Effector memory CD4-positive, alpha-beta T cell (primary cell): ENCODE measurements around the gene CUX1.

Source experiments
- DNase-seq, 3 donors: peaks; one replicate each; pipeline ENCODE4 v3.0.0-alpha.2; 2020
- H3K27ac ChIP-seq: 2 replicates; pipeline ENCODE4 v1.7.0; 2013; ENCODE audit warnings: mild to moderate bottlenecking, low read length, moderate library complexity; ENCODE audit not compliant: insufficient read depth, poor library complexity, severe bottlenecking
- H3K27me3 ChIP-seq: replicated peaks from 2 replicates; pipeline ENCODE4 v1.7.0; 2013; ENCODE audit warnings: mild to moderate bottlenecking, low read length; ENCODE audit not compliant: insufficient read depth, control insufficient read depth, poor library complexity, severe bottlenecking
- H3K36me3 ChIP-seq: 2 replicates; pipeline ENCODE4 v1.7.0; 2013; ENCODE audit warnings: mild to moderate bottlenecking, low read length, moderate library complexity; ENCODE audit not compliant: control insufficient read depth, insufficient read depth
- H3K4me1 ChIP-seq: 2 replicates; pipeline ENCODE4 v1.7.0; 2013; ENCODE audit warnings: low read length, mild to moderate bottlenecking; ENCODE audit not compliant: control insufficient read depth, insufficient read depth, poor library complexity, severe bottlenecking
- H3K4me3 ChIP-seq: 2 replicates; pipeline ENCODE4 v1.7.0; 2013; ENCODE audit warnings: low read length, low read depth, mild to moderate bottlenecking; ENCODE audit not compliant: insufficient read depth, poor library complexity, severe bottlenecking
- H3K9me3 ChIP-seq: 2 replicates; pipeline ENCODE4 v1.7.0; 2013; ENCODE audit warnings: mild to moderate bottlenecking, low read length, moderate library complexity; ENCODE audit not compliant: control insufficient read depth

CUX1 gene

DNA sequence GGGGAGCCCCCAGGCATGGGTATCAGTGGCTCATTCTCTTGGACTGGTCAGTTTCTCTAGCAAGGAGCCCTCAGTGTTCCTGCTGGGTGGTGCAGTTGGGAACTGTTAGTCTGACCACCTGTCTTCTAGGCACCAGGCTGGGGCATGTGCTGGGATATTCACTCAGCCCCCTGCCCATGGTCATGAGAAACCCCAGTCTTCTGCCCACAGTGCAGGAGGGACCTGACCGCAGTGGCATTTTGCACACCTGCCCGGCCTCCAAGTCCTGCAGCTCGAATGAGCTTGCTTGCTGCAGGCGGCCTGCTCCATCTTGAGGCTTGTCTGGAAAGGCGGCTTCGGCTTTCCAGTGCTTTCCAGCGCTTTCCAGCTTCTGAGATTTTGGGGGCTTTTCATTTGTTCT, 36.3 kb downstream of the CUX1 start:
- no peak overlapping the region for H3K27ac ChIP-seq
- no peak for DNase-seq
- no peaks in the 10 kb centered on the region for H3K36me3 ChIP-seq
- H3K27me3 ChIP-seq, result no peaks in the 10 kb centered on the region
- H3K9me3 ChIP-seq, result no peaks in the 10 kb centered on the region
- H3K4me1 ChIP-seq, result no peaks in the 10 kb centered on the region
- H3K4me3 ChIP-seq, result no peak overlapping the region

DNA sequence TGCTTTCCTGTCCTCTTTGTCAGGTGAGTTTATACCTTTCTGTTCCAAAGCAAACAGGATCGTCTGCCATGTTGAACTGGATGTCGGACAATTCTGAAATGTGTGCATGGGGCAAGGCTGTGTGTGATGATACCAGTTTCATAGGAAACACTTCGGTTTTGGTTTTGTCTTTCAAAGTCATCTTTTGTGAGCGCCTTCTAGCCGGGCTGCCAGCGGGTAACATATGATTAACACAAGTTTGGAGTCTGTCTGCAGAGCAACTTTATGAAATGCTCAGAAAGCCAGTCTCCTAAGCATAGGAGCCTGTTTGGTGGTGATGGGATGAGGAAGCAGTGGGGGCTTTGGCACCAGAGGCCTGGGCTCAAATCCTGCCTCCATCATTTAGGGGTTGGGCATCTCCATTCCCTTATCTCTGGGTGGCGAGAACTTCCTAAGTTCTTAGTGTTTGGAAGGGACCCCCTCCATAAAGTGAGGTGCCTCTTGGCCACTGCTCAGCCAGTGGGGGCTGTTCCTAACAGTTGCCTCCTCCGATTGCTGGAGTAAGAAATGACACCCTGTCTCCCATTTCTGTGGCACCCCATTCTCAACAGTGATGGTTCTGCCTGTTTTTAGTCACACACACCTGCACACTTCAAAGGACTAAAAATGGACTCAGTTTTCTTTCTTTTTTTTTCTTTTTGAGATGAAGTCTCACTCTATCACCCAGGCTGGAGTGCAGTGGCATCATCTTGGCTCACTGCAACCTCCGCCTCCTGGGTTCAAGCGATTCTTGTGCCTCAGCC, 36.8 kb downstream of the CUX1 start:
- no peaks in the 10 kb centered on the region for H3K36me3 ChIP-seq

DNA sequence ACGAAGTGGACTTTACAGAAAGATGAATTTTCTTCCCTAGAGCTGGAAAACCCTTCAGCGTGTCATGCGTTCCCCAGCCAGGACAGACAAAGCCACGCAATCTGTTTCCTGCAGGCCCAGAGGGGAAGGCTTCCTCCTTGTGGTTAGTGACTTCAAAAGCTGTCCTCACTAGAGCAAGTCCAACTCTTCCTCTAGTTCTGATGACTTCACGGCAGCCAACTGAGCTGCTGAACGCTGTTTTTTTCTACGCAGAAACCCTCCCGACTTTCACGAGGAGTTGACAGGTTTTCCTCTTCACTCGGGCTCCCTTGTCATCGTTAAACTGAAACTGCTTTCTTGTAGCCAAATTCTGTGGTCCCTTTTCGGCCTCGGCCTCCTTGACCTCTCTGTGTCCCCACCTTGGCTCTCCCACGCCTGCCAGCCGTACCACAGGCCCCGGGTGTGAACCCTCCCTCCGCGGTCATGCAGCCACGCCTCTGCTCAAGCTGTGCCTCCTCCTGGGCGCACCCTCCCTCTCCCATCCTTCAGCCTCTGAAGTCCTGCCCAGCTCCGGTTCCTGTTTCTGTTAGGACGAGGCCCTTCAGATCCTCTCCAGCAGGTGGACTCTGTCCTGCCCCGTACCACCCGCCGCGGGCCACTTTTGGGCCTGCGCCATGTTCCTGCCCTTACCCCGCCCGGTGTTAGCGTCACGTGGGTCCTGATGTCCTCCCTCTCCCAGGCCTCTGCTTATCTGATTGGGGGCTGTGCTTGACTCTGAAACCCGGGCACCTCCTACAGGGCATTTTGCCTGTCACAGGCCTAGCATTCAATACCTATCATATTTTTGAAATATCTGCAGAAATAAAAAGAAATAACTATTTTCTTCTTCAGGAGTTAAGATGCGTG, 39.3 kb downstream of the CUX1 start:
- H3K4me3 ChIP-seq, result peak overlapping the region; percentile 66
- no peaks in the 10 kb centered on the region for H3K4me1 ChIP-seq
- H3K27ac ChIP-seq, result peak overlapping the region; percentile 64
- no peaks in the 10 kb centered on the region for H3K9me3 ChIP-seq
- H3K36me3 ChIP-seq, result no peaks in the 10 kb centered on the region
- DNase-seq, result peak; percentile 69 to 82 (median 72)
- no peaks in the 10 kb centered on the region for H3K27me3 ChIP-seq

More for the DNA sequence above, 36.8 kb downstream of the CUX1 start:
- Histone ChIP-seq H3K4me3 (no peak overlapping the region), H3K4me1 (no peaks in the 10 kb centered on the region), H3K27me3 (no peaks in the 10 kb centered on the region), H3K9me3 (no peaks in the 10 kb centered on the region), H3K27ac (no peak overlapping the region)
- no peak for DNase-seq

DNA sequence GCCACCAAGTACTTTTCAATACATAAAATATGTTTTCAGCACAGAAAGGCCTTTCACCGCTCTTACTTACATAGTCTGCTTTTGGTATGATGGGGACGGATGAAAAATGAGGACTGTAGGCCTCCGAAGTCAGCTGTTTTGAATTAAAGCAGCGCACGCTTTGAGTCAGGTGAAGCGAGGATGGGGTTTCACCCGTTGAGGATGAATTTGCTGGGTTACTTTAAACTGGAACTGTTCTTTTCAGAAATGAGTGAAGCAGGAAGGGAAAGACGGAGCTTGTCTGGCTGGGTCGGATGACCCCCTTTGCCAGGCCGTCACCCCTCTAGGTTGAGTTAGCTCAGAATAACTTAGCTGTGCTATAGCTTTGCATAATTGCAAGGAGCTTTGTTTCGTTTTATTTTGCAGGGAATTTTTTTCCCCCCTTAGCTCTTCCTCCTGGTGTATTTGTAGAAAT, 40.0 kb downstream of the CUX1 start:
- Histone ChIP-seq H3K9me3 (no peaks in the 10 kb centered on the region), H3K4me1 (no peaks in the 10 kb centered on the region), H3K4me3 (peak overlapping the region; percentile 66), H3K36me3 (no peaks in the 10 kb centered on the region), H3K27ac (peak overlapping the region; percentile 64), H3K27me3 (no peaks in the 10 kb centered on the region)
- DNase-seq, result no peak

DNA sequence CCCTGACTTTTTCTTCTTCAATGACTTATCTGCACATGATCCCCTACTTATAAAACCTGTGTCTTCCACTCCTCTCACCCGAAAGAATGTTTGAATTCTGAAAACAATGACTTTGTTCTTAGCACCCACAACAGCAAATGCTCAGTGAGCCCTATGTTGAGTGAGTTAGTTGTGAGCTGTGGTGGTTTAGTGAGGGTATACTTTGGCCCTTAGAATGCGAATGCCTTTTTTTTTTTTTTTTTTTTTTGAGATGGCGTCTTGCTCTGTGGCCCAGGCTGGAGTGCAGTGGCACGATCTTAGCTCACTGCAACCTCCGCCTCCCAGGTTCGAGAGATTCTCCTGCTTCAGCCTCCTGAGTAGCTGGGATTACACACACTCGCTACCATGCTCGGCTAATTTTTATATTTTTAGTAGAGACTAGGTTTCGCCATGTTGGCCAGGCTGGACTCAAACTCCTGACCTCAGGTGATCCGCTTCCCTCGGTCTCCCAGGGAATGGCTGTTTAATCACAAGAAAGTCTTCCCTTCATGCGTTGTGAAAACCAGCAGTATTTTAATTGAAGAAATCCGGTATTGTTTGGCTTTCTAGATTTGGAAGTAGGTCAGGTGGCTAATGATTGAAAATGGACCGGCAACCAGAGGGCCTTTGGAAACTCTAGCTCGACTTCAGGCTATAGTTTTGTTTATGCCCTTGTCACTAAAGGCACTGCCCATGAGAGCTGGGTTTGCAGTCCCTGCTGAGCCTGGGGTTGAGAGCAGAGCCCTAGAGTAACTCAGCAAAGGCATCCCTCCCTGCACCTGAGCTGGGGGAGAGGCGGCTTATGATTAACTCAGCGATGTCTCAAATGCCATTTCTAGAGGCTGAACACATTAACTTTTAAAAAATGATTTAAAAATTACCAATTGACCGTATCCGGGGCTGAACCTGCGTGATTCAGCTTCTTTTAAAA, 41.3 kb downstream of the CUX1 start:
- no peaks in the 10 kb centered on the region for H3K36me3 ChIP-seq
- H3K4me1 ChIP-seq, result no peaks in the 10 kb centered on the region
- H3K27ac ChIP-seq, result no peak overlapping the region
- no peak overlapping the region for H3K4me3 ChIP-seq
- no peaks in the 10 kb centered on the region for H3K27me3 ChIP-seq
- no peak for DNase-seq
- H3K9me3 ChIP-seq, result no peaks in the 10 kb centered on the region

DNA sequence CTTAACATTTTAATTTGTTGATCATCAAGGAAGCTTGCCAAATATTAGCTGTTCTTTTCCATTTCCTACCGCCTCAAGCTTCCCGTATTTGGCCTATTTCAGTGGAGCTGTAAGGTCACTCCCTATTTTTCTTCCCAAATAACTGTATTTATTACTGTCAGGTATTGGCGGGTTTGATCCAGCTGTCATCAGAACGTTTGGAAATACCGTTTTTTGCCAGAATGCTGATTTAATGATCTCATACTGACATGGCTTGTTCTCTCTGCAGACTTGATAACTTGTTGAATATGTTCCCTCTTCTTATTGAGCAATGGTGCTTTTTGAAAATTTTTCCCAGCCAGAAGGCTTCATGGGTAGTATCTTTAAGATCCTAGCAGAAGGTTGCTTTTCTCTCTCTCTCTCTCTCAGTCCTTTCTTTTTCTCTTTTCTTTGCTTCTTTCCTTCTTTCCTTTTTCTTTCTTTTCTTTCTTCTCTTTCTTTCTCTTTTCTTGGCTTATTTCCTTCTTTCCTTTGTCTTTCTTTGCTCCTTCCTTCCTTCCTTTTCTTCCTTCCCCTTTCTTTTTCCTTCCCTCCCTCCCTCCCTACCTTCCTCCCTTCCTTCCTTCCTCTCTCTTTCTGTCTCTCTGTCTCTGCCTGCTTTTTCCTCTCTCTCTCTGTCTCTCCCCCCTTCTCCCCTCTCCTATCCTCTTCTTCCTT, 42.1 kb downstream of the CUX1 start:
- Histone ChIP-seq H3K36me3 (no peaks in the 10 kb centered on the region), H3K27me3 (no peaks in the 10 kb centered on the region), H3K4me3 (no peak overlapping the region), H3K9me3 (no peaks in the 10 kb centered on the region), H3K27ac (no peak overlapping the region), H3K4me1 (no peaks in the 10 kb centered on the region)
- no peak for DNase-seq

DNA sequence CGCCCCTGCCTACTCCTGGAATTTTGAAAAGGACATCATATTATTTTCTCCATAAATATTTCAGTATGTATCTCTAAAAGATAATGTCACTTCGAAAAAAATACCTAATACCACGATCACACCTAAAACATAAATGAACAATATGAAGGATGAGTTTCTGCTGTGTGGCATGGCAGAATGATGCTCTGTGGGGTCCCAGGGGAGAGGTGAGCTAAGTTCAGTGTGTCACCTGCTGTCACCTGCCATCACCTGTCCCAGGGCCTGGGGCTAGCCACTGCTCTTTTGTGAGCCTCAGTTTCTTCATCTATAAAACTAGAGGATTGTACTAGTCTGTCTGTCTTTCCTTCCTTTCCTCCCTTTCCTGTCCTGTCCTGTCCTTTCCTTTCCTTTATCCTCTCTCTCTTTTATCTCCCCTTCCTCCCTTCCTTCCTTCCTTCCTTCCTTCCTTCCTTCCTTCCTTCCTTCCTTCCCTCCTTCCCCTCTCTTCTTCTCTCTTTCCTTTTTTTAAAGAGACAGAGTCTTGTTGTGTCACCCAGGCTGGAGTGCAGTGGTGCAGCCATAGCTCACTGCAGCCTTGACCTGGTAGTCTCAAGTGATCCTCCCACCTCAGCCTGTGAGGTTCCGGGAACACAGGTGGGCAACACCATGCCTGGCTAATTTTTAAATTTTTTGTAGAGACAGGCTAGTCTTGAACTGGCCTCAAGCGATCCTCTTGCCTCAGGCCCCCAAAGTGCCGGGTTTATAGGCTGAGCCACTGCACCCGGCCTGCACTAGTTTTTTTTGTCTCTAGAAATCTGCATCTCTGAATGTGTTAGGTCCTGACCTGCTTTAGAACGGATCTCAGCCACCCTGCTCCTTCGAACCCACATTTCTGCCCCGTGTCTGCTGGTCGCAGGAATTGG, 43.1 kb downstream of the CUX1 start:
- Histone ChIP-seq H3K27me3 (no peaks in the 10 kb centered on the region), H3K4me3 (no peak overlapping the region), H3K36me3 (peaks cover 5% of the 10 kb centered on the region), H3K27ac (no peak overlapping the region), H3K4me1 (no peaks in the 10 kb centered on the region), H3K9me3 (no peaks in the 10 kb centered on the region)
- DNase-seq, result no peak

DNA sequence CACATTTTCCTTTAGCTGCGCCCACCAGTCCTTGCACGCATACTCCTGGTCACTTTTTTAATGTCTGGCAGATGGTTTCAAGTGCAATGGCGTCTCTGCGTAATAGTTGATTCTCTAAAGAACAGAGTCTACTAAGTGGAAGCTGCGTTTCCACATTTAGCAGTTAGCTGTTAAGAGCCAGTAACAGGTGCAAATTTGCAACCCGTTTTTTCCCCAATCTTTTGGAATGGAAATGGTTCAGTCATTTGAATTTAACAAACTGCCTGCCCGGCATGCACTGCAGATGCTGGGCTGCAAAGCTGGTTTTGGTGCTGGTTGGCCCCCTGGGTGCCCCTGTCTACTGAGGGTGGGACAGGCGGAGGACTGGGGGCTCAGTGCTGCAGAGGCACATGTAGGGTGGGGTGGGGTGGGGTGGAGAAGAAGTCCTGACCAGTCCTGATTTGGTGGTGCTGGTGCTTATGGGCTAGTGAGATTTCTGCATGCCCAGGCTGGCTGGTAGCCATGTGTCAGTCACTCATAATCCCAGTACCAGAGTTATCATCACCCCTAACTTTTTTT, 43.9 kb downstream of the CUX1 start:
- H3K9me3 ChIP-seq, result no peaks in the 10 kb centered on the region
- no peaks in the 10 kb centered on the region for H3K27me3 ChIP-seq
- no peak overlapping the region for H3K27ac ChIP-seq
- DNase-seq, result no peak
- no peak overlapping the region for H3K4me3 ChIP-seq
- H3K4me1 ChIP-seq, result no peaks in the 10 kb centered on the region
- H3K36me3 ChIP-seq, result peaks cover 6% of the 10 kb centered on the region
